Activated T-cell treated with anti-CD3 and anti-CD28 coated beads for 4 hours (primary cell): Measurements from ENCODE around the gene VPS26A.
"Not testable (repeated sequence)": the region's sequence is repeated elsewhere in the genome, so short reads cannot be mapped to it uniquely, and the experiment has no call there.

Experiments used
- DNase-seq: peaks from one replicate; pipeline ENCODE4 v3.0.0-alpha.2; 2020

The VPS26A gene

GRCh38 chr10:69103784-69104183, 20.2 kb upstream of the VPS26A start:
- DNase-seq: no peak

GRCh38 chr10:69104994-69105790, 18.8 kb upstream of the VPS26A start:
- DNase-seq: no peak

DNA sequence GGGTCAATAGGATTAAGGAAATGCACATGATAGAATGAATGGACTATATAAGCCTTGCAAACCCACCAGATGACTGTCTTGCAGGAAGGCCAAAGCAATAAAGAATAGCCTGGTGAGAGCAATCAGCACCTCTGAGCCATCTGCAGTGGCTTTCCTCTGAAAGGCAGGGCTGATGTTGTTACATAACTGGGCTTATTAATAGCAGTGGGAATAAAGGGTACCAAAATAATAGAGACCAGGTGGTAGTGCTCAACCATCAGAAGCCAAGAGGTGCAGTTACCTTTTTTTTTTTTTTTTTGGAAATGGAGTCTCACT, 16.8 kb upstream of the VPS26A start:
- no peak for DNase-seq

DNA sequence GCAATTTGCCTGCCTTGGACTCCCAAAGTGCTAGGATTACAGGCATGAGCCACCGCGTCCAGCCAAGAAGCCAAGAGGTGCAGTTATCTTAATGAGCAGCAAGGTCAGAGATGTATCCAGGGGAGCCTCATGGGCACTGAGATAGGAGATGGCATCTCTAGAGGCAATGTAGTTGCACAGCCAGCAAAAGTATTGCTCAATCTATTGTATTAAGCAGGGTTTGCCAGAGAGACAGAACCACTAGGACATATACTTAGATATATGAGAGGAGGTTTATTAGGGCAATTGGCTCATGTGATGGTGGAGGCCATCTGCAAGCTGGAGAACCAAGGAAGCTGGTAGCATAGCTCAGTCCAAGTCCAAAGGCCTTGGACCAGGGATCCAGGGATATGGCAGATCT, 16.3 kb upstream of the VPS26A start:
- no peak for DNase-seq

- no peak for DNase-seq
Measured at GRCh38 chr10:69119896-69120295, 4.1 kb upstream of the VPS26A start.

DNA sequence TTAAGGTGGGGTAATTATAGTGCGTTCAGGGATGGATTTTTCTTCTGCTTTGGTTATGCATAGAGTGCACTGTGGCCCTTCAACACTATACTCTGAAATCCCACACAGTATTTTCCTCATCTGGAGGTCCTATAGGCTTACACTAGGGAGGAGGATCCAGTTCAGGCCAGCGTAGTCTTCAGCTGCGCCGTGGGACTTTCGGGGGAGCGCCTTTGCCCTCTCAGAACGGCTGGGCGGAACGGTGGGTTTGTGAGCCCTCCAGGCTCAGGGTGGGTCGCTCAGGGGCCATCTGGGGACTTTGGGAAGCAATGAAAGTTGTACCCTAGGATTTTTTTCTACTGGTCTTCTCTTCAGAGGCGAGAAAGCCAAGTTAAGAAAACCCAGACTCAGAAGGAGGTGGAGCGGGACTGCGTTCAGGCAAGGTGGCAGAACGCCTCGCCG, 652 bp upstream of the VPS26A start:
- no peak for DNase-seq

DNA sequence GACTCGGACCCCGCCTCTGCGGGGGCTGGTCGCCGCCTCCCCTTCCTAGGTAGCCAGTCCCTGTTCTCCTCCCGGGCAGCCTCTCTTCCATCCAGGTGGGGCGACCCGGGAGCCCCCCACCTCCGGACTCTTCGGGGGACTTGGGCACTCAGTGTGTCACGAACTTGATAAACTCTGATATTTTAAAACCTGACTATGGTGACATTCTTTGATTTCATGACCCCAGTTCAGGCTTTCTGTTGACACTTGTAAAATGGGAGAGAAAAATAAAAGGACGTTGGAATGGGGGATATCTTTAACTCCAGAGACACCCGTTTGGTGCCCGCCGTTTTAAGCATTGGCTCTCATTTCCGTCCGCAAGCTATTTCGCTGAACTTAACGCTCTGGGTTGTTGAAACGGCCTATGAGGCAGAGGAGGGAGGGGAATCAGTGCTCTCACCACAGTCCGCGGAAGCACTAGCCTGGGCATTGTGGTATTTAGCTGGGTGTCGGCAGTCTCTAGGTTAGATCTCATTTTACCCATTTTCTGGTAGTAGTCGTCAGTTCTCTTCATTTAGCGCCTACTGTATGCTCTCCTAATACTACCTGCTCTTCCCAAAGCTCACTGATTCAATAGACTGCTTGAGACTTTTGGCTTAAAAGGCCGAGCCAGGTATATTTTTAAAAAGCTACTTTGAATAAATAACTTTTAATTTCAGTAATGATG, 738 bp downstream of the VPS26A start:
- peak; percentile 29 for DNase-seq

- DNase-seq: no peak
Measured at GRCh38 chr10:69125554-69125953, 1.6 kb downstream of the VPS26A start.

- DNase-seq: no peak
Measured at GRCh38 chr10:69130251-69130650, 6.3 kb downstream of the VPS26A start.

DNA sequence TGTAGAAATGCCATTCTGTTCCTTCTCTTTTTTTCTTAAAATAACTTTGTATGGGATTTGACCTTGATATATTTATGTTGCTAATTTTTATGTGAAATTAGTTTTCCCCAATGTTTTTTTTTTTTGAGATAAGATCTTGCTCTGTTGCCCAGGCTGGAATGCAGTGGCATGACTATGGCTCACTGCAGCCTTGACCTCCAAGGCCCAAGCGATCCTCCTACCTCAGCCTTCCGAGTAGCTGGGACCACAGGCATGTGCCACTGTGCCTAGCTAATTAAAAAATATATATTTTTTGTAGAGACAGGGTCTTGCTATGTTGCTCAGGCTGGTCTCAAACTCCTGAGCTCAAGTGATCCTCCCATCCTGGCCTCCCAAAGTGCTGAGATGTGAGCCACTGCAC, 16.0 kb downstream of the VPS26A start:
- no peak for DNase-seq

- no peak for DNase-seq
Measured at GRCh38 chr10:69141304-69141703, 17.3 kb downstream of the VPS26A start.

DNA sequence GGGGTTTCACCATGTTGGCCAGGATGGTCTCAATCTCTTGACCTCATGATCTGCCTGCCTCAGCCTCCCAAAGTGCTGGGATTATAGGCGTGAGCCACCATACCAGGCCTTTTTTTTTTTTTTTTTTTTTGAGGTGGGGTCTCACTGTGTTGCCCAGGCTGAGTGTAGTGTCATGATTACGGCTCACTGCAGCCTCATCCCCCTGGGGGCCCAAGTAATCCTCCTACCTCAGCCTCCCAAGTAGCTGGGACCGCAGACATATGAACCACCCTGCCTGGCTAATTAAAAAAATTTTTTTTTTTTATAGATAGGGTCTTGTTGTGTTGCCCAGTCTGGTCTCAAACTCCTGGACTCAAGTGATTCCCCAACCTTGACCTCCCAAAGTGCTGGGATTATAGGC, 18.1 kb downstream of the VPS26A start:
- DNase-seq: not testable (repeated sequence)

- DNase-seq: no peak
Measured at GRCh38 chr10:69142983-69143382, 19.0 kb downstream of the VPS26A start.

- DNase-seq: no peak
Measured at GRCh38 chr10:69145329-69145728, 21.4 kb downstream of the VPS26A start.

DNA sequence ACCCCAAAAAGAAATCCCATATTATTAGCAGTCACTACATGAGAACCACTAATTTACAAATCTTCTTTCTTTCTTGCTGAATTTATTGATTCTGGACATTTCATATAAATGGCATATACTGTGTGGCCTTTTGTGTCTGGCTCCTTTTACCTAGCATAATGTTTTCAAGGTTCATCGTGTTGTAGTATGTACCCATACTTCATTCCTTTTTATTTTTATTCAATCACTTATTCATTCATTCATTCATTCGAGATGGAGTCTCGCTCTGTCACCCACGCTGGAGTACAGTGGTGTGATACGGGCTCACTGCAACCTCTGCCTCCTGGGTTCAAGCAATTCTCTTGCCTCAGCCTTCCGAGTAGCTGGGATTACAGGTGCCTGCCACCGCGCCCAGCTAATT, 21.9 kb downstream of the VPS26A start:
- DNase-seq: no peak

DNA sequence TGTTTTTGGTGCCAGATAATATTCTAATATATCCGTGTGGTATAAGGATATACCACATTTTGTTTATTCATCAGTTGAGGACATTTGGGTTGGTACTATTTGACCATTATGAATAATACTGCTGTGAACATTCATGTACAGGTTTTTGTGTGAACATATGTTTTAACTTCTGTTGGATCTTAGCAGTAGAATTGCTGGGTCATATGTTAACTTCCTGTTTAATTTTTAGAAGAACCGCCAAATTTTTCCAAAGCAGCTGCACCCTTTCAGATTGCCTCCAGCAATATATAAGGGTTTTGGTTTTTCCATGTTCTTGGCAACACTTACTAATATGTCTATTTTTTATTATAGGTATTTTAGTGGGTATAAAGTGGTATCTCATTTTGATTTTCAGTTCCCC, 22.8 kb downstream of the VPS26A start:
- no peak for DNase-seq

DNA sequence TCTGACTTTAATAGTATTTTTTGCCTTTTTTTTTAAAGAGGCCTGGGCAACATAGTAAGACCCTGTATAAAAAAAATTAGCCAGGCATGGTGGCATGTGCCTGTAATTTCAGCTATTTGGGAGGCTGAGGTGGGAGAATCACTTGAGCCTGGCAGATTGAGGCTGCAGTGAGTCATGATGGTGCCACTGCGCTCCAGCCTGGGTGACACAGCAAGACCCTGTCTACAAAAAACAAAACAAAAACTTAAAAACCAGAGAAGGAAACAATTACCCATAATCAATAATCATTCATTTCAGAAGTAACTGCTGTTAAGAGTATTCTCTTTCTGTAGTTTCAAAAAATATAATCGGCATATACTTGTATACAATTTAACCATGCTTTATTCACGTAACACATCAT, 28.0 kb downstream of the VPS26A start:
- DNase-seq: no peak

GRCh38 chr10:69153227-69153626, 29.2 kb downstream of the VPS26A start:
- no peak for DNase-seq

DNA sequence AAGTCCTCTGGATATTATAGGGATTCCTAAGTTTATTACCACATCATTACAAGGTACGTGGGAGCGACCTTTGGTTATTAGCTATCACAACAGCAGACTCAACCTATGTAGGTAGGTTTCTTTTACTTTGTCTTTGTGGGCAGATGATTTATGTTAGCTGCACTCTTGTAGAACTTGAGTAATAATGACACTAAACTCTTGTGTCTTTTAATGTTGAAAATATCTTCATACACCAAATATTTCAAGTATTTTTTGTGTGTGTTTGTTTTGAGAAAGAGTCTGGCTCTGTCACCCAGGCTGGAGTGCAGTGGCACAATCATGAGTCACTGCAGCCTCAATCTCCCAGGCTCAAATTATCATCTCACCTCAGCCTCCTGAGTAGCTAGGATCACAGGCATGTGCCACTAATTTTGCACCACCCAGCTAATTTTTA, 36.8 kb downstream of the VPS26A start:
- DNase-seq: no peak

GRCh38 chr10:69168493-69168892, 44.5 kb downstream of the VPS26A start:
- no peak for DNase-seq

- DNase-seq: no peak
Measured at GRCh38 chr10:69172241-69172982, 48.4 kb downstream of the VPS26A start.

DNA sequence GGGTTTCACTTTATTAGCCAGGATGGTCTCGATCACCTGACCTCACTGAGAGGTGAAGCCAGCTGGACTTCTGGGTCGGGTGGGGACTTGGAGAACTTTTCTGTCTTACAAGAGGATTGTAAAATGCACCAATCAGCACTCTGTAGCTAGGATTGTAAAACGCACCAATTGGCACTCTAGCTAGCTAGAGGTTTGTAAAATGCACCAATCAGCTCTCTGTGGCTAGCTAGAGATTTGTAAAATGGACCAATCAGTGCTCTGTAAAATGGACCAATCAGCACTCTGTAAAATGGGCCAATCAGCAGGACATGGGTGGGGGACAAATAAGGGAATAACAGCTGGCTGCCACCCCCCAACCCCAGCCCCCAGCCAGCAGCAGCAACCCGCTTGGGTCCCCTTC, 51.3 kb downstream of the VPS26A start:
- DNase-seq: not testable (repeated sequence)

GRCh38 chr10:69176823-69177222, 52.8 kb downstream of the VPS26A start:
- DNase-seq: no peak
